ENCODE data around the gene SLC24A3.

- no peak for TF ChIP-seq CTCF (IDR thresholded peaks at IDR 0.05)
- TF ChIP-seq POLR2A (IDR thresholded peaks at IDR 0.05) = no peak
These were observed 43.6 kb downstream of the SLC24A3 start for GRCh38 chr20:19256085-19256484.
